ENCODE data around the gene TAL1. TPM values are rescaled to one million over a fixed set of nuclear protein-coding genes. Genes with fewer than 3 reads are reported as not detected.

Gene TAL1
- total and polyA plus RNA-seq, 2 of the 13 experiments (the other 11 are each of a cell fraction or from before 2014, with no cell fraction given): 0.05 TPM; not detected in 1

DNA sequence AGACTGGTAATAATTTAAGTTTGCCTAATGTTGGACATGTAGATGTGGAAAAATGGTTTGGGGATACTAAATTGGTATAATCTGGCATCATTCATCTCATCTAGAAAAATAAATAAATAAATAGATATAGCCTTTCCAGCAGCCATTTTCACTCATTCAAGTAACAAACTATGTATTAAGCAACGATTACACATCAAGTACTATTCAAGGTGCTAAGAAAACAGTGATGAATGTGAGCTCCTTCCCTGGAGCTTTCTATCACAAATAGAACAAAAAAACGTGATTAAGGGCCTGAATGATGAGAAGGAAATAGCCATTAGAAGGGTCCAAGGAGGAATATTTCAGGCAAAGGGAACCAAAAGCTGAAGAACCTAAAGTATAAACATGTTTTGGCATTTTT is 44.8 kb upstream of the TAL1 start:
- Histone ChIP-seq H2AFZ (ENCODE audit: low read length) (no peak overlapping the region), H3K4me1 (ENCODE audit: insufficient read depth, low read length) (no peaks in the 10 kb centered on the region), H3K4me3 (replicated peaks in 1 of 3; ENCODE audit: insufficient read depth in 1 of 3, low read depth in 2 of 3, low read length in 3 of 3) (no peak overlapping the region), H3K36me3 (replicated peaks in 1 of 2; ENCODE audit: control insufficient read depth in 1 of 2, insufficient read depth in 2 of 2, low read length in 2 of 2) (peaks cover 5 to 50% of the 10 kb centered on the region in 2 experiments), H3K9me3 (ENCODE audit: low read length) (no peaks in the 10 kb centered on the region), H3K4me2 (ENCODE audit: low read depth, low read length) (no peak overlapping the region), H3K79me2 (ENCODE audit: insufficient read depth, low read length) (peaks cover 3% of the 10 kb centered on the region), H3K27ac (ENCODE audit: extremely low read length, insufficient read depth, low read length) (no peak overlapping the region), H3K27me3 (ENCODE audit: control insufficient read depth in 1 of 2, insufficient read depth in 2 of 2, low read length in 2 of 2) (no peaks in the 10 kb centered on the region; a peak in 1 of 5 replicates), H4K20me1 (ENCODE audit: insufficient read depth, low read length) (no peaks in the 10 kb centered on the region), H3K9ac (ENCODE audit: insufficient read depth, low read depth, low read length) (no peak overlapping the region)
- no peak for DNase-seq (ENCODE audit: low spot score)
- ChIA-PET CTCF (ENCODE audit: low intra/inter-chr PET ratio, low total read pairs) (no interaction called here), POLR2A (no interaction called here)
- in situ Hi-C loops (cut with HindIII; ENCODE audit: extremely low pct_ligation_motif_present, low pct_unique_long_range_greater_than_20kb) (no loop called here), intact Hi-C loops (cut with micrococcal nuclease; ENCODE audit: unreplicated experiment) (no loop called here)
- no peak for FAIRE-seq
- BruUV-seq (replicated peaks): no TSS peak
- no peak for ATAC-seq
- 97% methylated on average over 2 of the region's 2 CpGs for WGBS (ENCODE audit: low lambda C conversion rate)
- TF ChIP-seq ZFP37 (CRISPR knock-in tag; IDR thresholded peaks at IDR 0.05; ENCODE audit: borderline replicate concordance) (no peak), SRSF9 (IDR thresholded peaks at IDR 0.05; ENCODE audit: borderline replicate concordance, insufficient read depth, low read depth, low read length, poor library complexity, severe bottlenecking) (no peak), RFX3 (CRISPR knock-in tag; IDR thresholded peaks at IDR 0.05) (no peak), MAFF (IDR thresholded peaks at IDR 0.05; ENCODE audit: low read depth, low read length) (no peak), HES4 (CRISPR knock-in tag; IDR thresholded peaks at IDR 0.05; ENCODE audit: borderline replicate concordance) (no peak), NFIB (CRISPR knock-in tag; IDR thresholded peaks at IDR 0.05; ENCODE audit: borderline replicate concordance) (no peak), TBX2 (CRISPR knock-in tag; IDR thresholded peaks at IDR 0.05; ENCODE audit: borderline replicate concordance) (no peak), ZNF547 (CRISPR knock-in tag; IDR thresholded peaks at IDR 0.05) (no peak), ZNF775 (CRISPR knock-in tag; IDR thresholded peaks at IDR 0.05; ENCODE audit: borderline replicate concordance) (no peak), ZNF263 (CRISPR knock-in tag; IDR thresholded peaks at IDR 0.05) (no peak), MLLT10 (CRISPR knock-in tag; IDR thresholded peaks at IDR 0.05) (no peak)
- TF ChIP-seq, protein P1, sequence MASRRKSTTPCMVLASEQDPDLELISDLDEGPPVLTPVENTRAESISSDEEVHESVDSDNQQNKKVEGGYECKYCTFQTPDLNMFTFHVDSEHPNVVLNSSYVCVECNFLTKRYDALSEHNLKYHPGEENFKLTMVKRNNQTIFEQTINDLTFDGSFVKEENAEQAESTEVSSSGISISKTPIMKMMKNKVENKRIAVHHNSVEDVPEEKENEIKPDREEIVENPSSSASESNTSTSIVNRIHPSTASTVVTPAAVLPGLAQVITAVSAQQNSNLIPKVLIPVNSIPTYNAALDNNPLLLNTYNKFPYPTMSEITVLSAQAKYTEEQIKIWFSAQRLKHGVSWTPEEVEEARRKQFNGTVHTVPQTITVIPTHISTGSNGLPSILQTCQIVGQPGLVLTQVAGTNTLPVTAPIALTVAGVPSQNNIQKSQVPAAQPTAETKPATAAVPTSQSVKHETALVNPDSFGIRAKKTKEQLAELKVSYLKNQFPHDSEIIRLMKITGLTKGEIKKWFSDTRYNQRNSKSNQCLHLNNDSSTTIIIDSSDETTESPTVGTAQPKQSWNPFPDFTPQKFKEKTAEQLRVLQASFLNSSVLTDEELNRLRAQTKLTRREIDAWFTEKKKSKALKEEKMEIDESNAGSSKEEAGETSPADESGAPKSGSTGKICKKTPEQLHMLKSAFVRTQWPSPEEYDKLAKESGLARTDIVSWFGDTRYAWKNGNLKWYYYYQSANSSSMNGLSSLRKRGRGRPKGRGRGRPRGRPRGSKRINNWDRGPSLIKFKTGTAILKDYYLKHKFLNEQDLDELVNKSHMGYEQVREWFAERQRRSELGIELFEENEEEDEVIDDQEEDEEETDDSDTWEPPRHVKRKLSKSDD (CRISPR knock-in tag; IDR thresholded peaks at IDR 0.05; ENCODE audit: low read depth): no peak
- TF ChIP-seq, protein P2, sequence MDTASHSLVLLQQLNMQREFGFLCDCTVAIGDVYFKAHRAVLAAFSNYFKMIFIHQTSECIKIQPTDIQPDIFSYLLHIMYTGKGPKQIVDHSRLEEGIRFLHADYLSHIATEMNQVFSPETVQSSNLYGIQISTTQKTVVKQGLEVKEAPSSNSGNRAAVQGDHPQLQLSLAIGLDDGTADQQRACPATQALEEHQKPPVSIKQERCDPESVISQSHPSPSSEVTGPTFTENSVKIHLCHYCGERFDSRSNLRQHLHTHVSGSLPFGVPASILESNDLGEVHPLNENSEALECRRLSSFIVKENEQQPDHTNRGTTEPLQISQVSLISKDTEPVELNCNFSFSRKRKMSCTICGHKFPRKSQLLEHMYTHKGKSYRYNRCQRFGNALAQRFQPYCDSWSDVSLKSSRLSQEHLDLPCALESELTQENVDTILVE (CRISPR knock-in tag; IDR thresholded peaks at IDR 0.05): no peak
- TF ChIP-seq, protein P3, sequence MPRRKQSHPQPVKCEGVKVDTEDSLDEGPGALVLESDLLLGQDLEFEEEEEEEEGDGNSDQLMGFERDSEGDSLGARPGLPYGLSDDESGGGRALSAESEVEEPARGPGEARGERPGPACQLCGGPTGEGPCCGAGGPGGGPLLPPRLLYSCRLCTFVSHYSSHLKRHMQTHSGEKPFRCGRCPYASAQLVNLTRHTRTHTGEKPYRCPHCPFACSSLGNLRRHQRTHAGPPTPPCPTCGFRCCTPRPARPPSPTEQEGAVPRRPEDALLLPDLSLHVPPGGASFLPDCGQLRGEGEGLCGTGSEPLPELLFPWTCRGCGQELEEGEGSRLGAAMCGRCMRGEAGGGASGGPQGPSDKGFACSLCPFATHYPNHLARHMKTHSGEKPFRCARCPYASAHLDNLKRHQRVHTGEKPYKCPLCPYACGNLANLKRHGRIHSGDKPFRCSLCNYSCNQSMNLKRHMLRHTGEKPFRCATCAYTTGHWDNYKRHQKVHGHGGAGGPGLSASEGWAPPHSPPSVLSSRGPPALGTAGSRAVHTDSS (CRISPR knock-in tag; conservative IDR thresholded peaks at IDR 0.05): no peak
- TF ChIP-seq, protein P4, sequence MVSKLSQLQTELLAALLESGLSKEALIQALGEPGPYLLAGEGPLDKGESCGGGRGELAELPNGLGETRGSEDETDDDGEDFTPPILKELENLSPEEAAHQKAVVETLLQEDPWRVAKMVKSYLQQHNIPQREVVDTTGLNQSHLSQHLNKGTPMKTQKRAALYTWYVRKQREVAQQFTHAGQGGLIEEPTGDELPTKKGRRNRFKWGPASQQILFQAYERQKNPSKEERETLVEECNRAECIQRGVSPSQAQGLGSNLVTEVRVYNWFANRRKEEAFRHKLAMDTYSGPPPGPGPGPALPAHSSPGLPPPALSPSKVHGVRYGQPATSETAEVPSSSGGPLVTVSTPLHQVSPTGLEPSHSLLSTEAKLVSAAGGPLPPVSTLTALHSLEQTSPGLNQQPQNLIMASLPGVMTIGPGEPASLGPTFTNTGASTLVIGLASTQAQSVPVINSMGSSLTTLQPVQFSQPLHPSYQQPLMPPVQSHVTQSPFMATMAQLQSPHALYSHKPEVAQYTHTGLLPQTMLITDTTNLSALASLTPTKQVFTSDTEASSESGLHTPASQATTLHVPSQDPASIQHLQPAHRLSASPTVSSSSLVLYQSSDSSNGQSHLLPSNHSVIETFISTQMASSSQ (IDR thresholded peaks at IDR 0.05; ENCODE audit: low read depth): no peak
- TF ChIP-seq, protein P4 (CRISPR knock-in tag; IDR thresholded peaks at IDR 0.05; ENCODE audit: borderline replicate concordance): no peak
